ENCODE data around the gene XIRP2. TPM values are rescaled to one million over a fixed set of nuclear protein-coding genes. Genes with fewer than 3 reads are reported as not detected.

The XIRP2 gene
- total RNA-seq, 1 donor from 2014 or later: 0.25 TPM

DNA sequence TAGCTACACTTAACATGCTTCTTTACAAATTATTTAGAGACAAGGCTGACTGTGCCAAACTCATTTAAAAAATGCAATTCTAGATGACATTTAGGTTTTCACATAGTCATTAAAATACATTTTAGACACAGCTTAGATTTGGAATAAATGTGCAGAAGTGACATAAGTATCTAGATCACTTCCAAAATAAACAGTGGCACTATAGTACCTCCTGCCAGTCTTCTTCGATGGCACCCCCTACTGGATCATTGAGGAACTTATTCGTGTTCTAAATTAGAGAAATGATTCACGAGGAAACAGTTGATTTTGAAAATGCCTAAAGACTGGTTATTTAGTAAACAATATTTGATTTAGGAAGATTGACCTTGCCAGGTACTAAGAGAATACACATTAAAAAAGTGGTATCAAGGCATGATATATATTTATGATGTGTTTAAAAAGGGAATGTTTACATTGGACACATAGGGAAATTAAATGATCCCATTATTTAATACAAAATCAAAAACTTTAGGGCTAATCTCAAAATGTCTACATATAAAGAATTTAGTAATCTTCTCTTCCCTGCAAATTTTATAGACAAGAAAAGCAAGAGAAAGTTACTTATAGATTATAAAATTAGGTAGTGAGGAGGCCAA is 323.9 kb downstream of the XIRP2 start:
- no peaks in the 10 kb centered on the region for H3K27me3 Mint-ChIP-seq (ENCODE audit: low read depth, unreplicated experiment)
- Histone ChIP-seq H3K79me2 (ENCODE audit: insufficient read depth, low read length) (no peaks in the 10 kb centered on the region), H3K9ac (ENCODE audit: low read length) (no peak overlapping the region), H3K27me3 (ENCODE audit: insufficient read depth, low read length) (no peaks in the 10 kb centered on the region), H3K4me3 (ENCODE audit: insufficient read depth, low read depth, low read length) (no peak overlapping the region), H3K9me3 (ENCODE audit: insufficient read depth, low read depth, low read length) (no peaks in the 10 kb centered on the region), H4K20me1 (ENCODE audit: insufficient read depth, low read length) (no peaks in the 10 kb centered on the region), H3K4me1 (ENCODE audit: insufficient read depth, low read length) (no peaks in the 10 kb centered on the region), H3K27ac (ENCODE audit: low read depth, low read length) (no peak overlapping the region), H3K4me2 (ENCODE audit: low read length) (no peak overlapping the region), H2AFZ (ENCODE audit: low read depth, low read length) (no peak overlapping the region), H3K36me3 (ENCODE audit: insufficient read depth, low read length) (no peaks in the 10 kb centered on the region)
- FAIRE-seq (no peak), DNase-seq (ENCODE audit: low read depth) (peak; percentile 34)
- no peaks in the 10 kb centered on the region for H3K4me1 Mint-ChIP-seq (ENCODE audit: low read depth, unreplicated experiment)
- no peak for TF ChIP-seq EZH2 (IDR thresholded peaks at IDR 0.05; ENCODE audit: insufficient read depth, low read length)
- TF ChIP-seq, protein P1, sequence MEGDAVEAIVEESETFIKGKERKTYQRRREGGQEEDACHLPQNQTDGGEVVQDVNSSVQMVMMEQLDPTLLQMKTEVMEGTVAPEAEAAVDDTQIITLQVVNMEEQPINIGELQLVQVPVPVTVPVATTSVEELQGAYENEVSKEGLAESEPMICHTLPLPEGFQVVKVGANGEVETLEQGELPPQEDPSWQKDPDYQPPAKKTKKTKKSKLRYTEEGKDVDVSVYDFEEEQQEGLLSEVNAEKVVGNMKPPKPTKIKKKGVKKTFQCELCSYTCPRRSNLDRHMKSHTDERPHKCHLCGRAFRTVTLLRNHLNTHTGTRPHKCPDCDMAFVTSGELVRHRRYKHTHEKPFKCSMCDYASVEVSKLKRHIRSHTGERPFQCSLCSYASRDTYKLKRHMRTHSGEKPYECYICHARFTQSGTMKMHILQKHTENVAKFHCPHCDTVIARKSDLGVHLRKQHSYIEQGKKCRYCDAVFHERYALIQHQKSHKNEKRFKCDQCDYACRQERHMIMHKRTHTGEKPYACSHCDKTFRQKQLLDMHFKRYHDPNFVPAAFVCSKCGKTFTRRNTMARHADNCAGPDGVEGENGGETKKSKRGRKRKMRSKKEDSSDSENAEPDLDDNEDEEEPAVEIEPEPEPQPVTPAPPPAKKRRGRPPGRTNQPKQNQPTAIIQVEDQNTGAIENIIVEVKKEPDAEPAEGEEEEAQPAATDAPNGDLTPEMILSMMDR (IDR thresholded peaks at IDR 0.05; ENCODE audit: insufficient read depth, low read depth, low read length): peak; percentile 77
- H3K9me3 Mint-ChIP-seq (ENCODE audit: unreplicated experiment): no peaks in the 10 kb centered on the region
- H3K4me3 Mint-ChIP-seq (ENCODE audit: unreplicated experiment): no peak overlapping the region
- H3K27ac Mint-ChIP-seq (ENCODE audit: unreplicated experiment): no peak overlapping the region
- H3K36me3 Mint-ChIP-seq (ENCODE audit: low read depth, unreplicated experiment): no peaks in the 10 kb centered on the region

DNA sequence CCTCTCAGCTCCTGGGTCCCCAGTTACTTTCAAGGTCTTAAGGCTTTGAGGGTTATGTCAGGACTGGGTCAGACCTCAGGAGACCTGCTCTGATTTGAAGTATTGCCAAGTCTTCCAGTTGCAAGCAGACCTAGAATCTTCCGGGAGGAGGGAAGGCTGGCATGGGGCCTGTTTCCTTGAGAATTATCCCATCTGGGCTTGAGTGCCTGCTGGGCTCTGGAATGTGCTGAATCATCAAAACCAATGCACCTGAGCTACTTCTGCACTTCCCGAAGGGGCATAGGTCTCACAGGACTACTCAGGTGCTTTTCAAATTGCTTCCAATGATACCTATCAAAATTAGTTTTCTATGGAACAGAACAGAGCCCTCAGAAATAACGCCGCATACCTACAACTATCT is 327.3 kb downstream of the XIRP2 start:
- TF ChIP-seq, protein P1 (IDR thresholded peaks at IDR 0.05; ENCODE audit: insufficient read depth, low read depth, low read length): no peak
- no peak for TF ChIP-seq EZH2 (IDR thresholded peaks at IDR 0.05; ENCODE audit: insufficient read depth, low read length)
- H2AFZ ChIP-seq (ENCODE audit: low read depth, low read length): no peak overlapping the region
- H3K4me3 ChIP-seq (ENCODE audit: insufficient read depth, low read depth, low read length): no peak overlapping the region
- H3K27me3 ChIP-seq (ENCODE audit: insufficient read depth, low read length): no peaks in the 10 kb centered on the region
- no peaks in the 10 kb centered on the region for H3K4me1 ChIP-seq (ENCODE audit: insufficient read depth, low read length)
- FAIRE-seq (no peak), DNase-seq (ENCODE audit: low read depth) (no peak)
- no peak overlapping the region for H3K4me2 ChIP-seq (ENCODE audit: low read length)
- Mint-ChIP-seq H3K9me3 (ENCODE audit: unreplicated experiment) (peaks cover 2% of the 10 kb centered on the region), H3K27ac (ENCODE audit: unreplicated experiment) (no peak overlapping the region), H3K4me1 (ENCODE audit: low read depth, unreplicated experiment) (no peaks in the 10 kb centered on the region), H3K36me3 (ENCODE audit: low read depth, unreplicated experiment) (no peaks in the 10 kb centered on the region), H3K4me3 (ENCODE audit: unreplicated experiment) (no peak overlapping the region), H3K27me3 (ENCODE audit: low read depth, unreplicated experiment) (no peaks in the 10 kb centered on the region)
- H4K20me1 ChIP-seq (ENCODE audit: insufficient read depth, low read length): no peaks in the 10 kb centered on the region
- no peaks in the 10 kb centered on the region for H3K36me3 ChIP-seq (ENCODE audit: insufficient read depth, low read length)
- no peaks in the 10 kb centered on the region for H3K9me3 ChIP-seq (ENCODE audit: insufficient read depth, low read depth, low read length)
- no peaks in the 10 kb centered on the region for H3K79me2 ChIP-seq (ENCODE audit: insufficient read depth, low read length)
- H3K27ac ChIP-seq (ENCODE audit: low read depth, low read length): no peak overlapping the region
- no peak overlapping the region for H3K9ac ChIP-seq (ENCODE audit: low read length)

DNA sequence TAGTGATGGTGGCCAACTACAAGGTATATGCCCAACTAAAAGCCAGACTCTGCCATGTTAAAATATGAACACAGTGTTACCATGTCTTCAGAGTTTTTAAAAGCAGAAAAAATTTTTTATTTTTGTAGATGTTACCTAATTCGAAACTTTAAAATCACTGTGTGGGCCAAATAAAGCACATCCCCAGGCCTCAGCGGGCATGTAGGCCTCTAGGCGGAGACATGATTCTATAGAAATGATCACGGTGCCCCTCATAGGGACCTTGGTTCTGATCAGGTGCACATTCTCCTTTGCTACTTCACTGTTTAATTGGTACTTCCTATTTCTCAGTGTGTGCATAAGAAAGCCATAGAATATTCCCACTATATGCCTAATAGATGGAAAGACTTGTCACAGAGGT is 349.2 kb downstream of the XIRP2 start:
- Mint-ChIP-seq H3K4me1 (ENCODE audit: low read depth, unreplicated experiment) (no peaks in the 10 kb centered on the region), H3K9me3 (ENCODE audit: unreplicated experiment) (no peaks in the 10 kb centered on the region), H3K27ac (ENCODE audit: unreplicated experiment) (no peak overlapping the region), H3K36me3 (ENCODE audit: low read depth, unreplicated experiment) (no peaks in the 10 kb centered on the region), H3K27me3 (ENCODE audit: low read depth, unreplicated experiment) (no peaks in the 10 kb centered on the region), H3K4me3 (ENCODE audit: unreplicated experiment) (no peak overlapping the region)
- DNase-seq (ENCODE audit: low read depth) (no peak), FAIRE-seq (no peak)
- TF ChIP-seq EZH2 (IDR thresholded peaks at IDR 0.05; ENCODE audit: insufficient read depth, low read length): no peak
- TF ChIP-seq, protein P1 (IDR thresholded peaks at IDR 0.05; ENCODE audit: insufficient read depth, low read depth, low read length): no peak
- H3K4me3 ChIP-seq (ENCODE audit: insufficient read depth, low read depth, low read length): no peak overlapping the region
- H3K4me1 ChIP-seq (ENCODE audit: insufficient read depth, low read length): no peaks in the 10 kb centered on the region
- H3K9me3 ChIP-seq (ENCODE audit: insufficient read depth, low read depth, low read length): no peaks in the 10 kb centered on the region
- no peaks in the 10 kb centered on the region for H3K79me2 ChIP-seq (ENCODE audit: insufficient read depth, low read length)
- H3K27ac ChIP-seq (ENCODE audit: low read depth, low read length): no peak overlapping the region
- no peak overlapping the region for H2AFZ ChIP-seq (ENCODE audit: low read depth, low read length)
- H3K4me2 ChIP-seq (ENCODE audit: low read length): no peak overlapping the region
- no peaks in the 10 kb centered on the region for H3K27me3 ChIP-seq (ENCODE audit: insufficient read depth, low read length)
- H3K36me3 ChIP-seq (ENCODE audit: insufficient read depth, low read length): no peaks in the 10 kb centered on the region
- no peaks in the 10 kb centered on the region for H4K20me1 ChIP-seq (ENCODE audit: insufficient read depth, low read length)
- H3K9ac ChIP-seq (ENCODE audit: low read length): no peak overlapping the region
